Common myeloid progenitor, CD34-positive (primary cell): Measurements from ENCODE around the gene CEP85L.

Experiments
- CTCF ChIA-PET: fragments of 350-600 bp; sonication (Branson Sonifier 250); formaldehyde crosslinking; loops from one replicate; lab custom pipeline; 2021; ENCODE audit warnings: antibody characterized with exemption; lab: Charles Lee
- POLR2A ChIA-PET: fragments of 350-600 bp; sonication (Branson Sonifier 250); formaldehyde crosslinking; loops from one replicate; lab custom pipeline; 2021; ENCODE audit warnings: antibody characterized with exemption; lab: Charles Lee
- DNase-seq, 3 donors: peaks; one replicate each; pipeline versions ENCODE4 v3.0.0 to v3.0.0-alpha.2; 2013
- H3K27ac ChIP-seq, 2 experiments: 1 replicate in 1 of 2; 2 replicates in 1 of 2; pipeline ENCODE4 v1.7.0; 2013; ENCODE audit warnings: inconsistent platforms in 2 of 2, low read length in 2 of 2, mild to moderate bottlenecking in 2 of 2, low read depth in 1 of 2, moderate library complexity in 1 of 2; ENCODE audit not compliant: severe bottlenecking in 2 of 2, insufficient read depth in 1 of 2, poor library complexity in 1 of 2
- H3K27me3 ChIP-seq, 5 experiments: replicated peaks in 2 of 5; 1 replicate in 3 of 5; 2 replicates in 2 of 5; pipeline versions ENCODE4 v1.6.1 to v1.7.0; 2013; ENCODE audit warnings: low read length in 4 of 5, mild to moderate bottlenecking in 2 of 5, moderate library complexity in 2 of 5, inconsistent platforms in 1 of 5; ENCODE audit not compliant: insufficient read depth in 5 of 5, control insufficient read depth in 4 of 5
- H3K36me3 ChIP-seq, 4 experiments: 1 replicate in 2 of 4; 2 replicates in 2 of 4; pipeline versions ENCODE4 v1.6.1 to v1.7.0; 2013; ENCODE audit warnings: low read length in 3 of 4, control low read depth in 1 of 4, mild to moderate bottlenecking in 1 of 4; ENCODE audit not compliant: control insufficient read depth in 4 of 4, insufficient read depth in 4 of 4
- H3K4me1 ChIP-seq, 4 experiments: 1 replicate in 3 of 4; 2 replicates in 1 of 4; pipeline versions ENCODE4 v1.6.1 to v1.7.1; 2013; ENCODE audit warnings: low read length in 3 of 4, mild to moderate bottlenecking in 3 of 4, control low read depth in 1 of 4, inconsistent platforms in 1 of 4, moderate library complexity in 1 of 4; ENCODE audit not compliant: control insufficient read depth in 4 of 4, insufficient read depth in 4 of 4; ENCODE audit errors: control extremely low read depth in 1 of 4
- H3K4me3 ChIP-seq, 7 experiments: 1 replicate in 4 of 7; 2 replicates in 3 of 7; pipeline versions ENCODE4 v1.5.1 to v1.7.0; 2013; ENCODE audit warnings: mild to moderate bottlenecking in 7 of 7, low read length in 6 of 7, moderate library complexity in 6 of 7, inconsistent platforms in 2 of 7, low read depth in 2 of 7, control low read depth in 1 of 7; ENCODE audit not compliant: insufficient read depth in 4 of 7, control insufficient read depth in 1 of 7; ENCODE audit errors: extremely low read depth in 1 of 7
- H3K9me3 ChIP-seq, 5 experiments: 1 replicate in 4 of 5; 2 replicates in 1 of 5; pipeline versions ENCODE4 v1.6.1 to v1.7.1; 2013; ENCODE audit warnings: low read length in 4 of 5, mild to moderate bottlenecking in 2 of 5, inconsistent platforms in 1 of 5, low read depth in 1 of 5, moderate library complexity in 1 of 5; ENCODE audit not compliant: control insufficient read depth in 4 of 5, insufficient read depth in 2 of 5; ENCODE audit errors: control extremely low read depth in 1 of 5
- WGBS: methylation state at CpG from one replicate; pipeline ENCODE4 v1.1.5; 2013; ENCODE audit not compliant: insufficient coverage; 5-methylcytosine and 5-hydroxymethylcytosine counted together

CEP85L gene

DNA sequence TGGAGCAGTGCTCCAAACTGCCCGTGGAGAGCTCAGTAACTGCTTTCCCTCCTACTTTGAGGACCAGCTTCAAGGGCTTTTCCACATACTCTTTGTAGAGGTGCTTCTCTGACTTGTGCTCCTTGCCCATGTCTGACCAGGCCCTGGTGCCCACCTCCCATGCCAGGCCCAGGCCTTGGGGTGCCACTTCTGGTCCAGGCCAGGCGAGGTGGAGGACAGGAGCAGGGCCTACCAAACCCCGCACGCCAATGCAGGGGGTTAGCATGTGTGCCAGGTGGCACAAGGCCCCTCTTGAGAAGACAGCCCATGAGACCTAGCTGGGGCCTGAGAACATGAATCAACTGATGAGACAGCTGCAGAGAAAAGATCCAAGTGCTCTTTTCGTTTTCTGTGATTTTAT lies 150.3 kb downstream of the CEP85L start:
- Histone ChIP-seq H3K9me3 (peaks cover 0 to 24% (median 8%) of the 10 kb centered on the region in 5 experiments), H3K36me3 (peaks cover 9 to 33% (median 14%) of the 10 kb centered on the region in 4 experiments), H3K27me3 (no peaks in the 10 kb centered on the region), H3K27ac (no peak overlapping the region), H3K4me1 (no peaks in the 10 kb centered on the region), H3K4me3 (no peak overlapping the region)
- ChIA-PET CTCF (no interaction called here), POLR2A (no interaction called here)
- WGBS, result 100% methylated on average over 4 of the region's 5 CpGs
- no peak for DNase-seq

DNA sequence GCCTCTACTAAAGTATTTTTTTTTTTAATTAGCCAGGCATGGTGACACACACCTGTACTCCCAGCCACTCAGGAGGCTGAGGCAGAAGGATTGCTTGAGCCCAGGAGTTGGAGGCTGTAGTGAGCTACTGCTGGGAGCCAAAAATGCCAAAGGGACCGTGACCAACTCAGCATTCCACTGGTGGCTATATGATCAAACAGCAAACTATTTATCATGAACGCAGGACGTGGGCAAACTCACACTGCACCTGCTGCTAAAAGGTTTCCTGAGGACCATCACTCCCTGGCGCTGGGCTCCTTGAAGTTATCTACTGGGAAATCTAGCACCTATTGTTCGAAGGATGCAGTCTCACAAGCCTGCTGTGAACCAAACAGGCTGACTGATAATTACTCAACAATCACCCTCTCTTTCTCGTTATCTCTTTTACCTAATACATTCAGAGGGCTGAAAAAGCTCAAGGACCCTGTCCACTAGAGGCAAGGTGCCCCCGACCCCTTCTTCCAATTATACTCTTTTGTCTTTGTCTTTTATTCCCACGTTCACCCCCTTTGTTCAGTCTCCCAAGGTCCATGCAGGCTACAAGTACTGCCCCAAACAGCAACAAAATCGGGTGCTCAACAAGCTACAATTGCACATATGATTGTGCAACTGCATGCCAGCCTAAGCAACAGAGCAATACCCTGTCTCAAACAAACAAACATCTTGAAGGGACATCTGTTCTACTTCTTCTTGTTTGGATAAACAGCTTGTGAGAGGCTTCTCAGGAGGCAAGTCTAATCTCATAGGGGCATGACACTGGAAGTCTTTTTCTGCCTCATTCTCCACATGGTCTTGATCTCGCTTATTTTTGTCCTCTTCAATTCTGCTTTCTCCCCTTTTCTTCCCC lies 151.0 kb downstream of the CEP85L start:
- ChIA-PET CTCF (interaction anchor here (1.1 kb wide), 1 partner anchor 9 kb away, joined by 3 read pairs; no protein-coding TSS in a partner anchor), POLR2A (no interaction called here)
- WGBS, result 96% methylated on average over 10 of the region's 10 CpGs

DNA sequence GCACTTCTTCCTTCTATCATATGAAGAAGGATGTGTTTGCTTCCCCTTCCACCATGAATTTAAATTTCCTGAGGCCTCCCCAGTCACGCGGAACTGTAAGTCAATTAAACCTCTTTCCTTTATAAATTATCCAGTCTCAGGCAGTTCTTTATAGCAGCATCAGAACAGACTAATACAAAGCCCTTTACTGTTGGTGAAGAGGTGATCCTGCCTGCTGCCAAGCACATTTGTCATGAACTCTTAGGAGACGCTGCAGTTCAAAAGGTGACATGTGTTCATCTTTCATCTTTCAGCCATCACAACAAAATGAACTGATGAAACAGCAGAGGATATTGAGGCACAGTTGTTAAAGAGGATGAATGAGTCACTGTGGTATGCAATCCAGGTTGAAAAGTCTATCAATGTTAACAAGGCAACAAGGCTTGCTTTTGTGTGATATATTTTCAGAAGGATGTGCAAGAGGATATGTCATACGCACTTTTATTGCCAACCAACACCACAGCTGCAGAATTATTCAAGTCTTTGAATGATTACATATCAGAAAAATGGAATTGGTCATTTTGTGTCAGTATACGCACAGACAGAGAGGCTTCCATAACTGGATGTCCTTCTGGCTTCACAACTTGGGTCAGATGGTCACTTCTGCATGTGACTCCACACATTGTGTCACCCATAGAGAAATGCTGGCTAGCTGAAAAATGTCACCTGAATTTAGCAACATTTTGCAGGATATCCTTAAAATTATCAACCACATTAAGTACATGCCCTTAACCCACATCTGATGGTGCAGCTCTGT lies 155.7 kb downstream of the CEP85L start:
- CTCF ChIA-PET, result no interaction called here
- Histone ChIP-seq H3K36me3 (peaks cover 8 to 32% (median 15%) of the 10 kb centered on the region in 4 experiments), H3K27ac (no peak overlapping the region), H3K27me3 (no peaks in the 10 kb centered on the region), H3K9me3 (peaks cover 0 to 13% (median 2%) of the 10 kb centered on the region in 5 experiments), H3K4me3 (no peak overlapping the region), H3K4me1 (no peaks in the 10 kb centered on the region)
- POLR2A ChIA-PET, result no interaction called here
- DNase-seq, result no peak
- WGBS, result 100% methylated on average over 1 of the region's 5 CpGs

More for the DNA sequence above, 151.0 kb downstream of the CEP85L start:
- Histone ChIP-seq H3K9me3 (peaks cover 0 to 24% (median 8%) of the 10 kb centered on the region in 5 experiments), H3K36me3 (peaks cover 12 to 39% (median 17%) of the 10 kb centered on the region in 4 experiments), H3K27me3 (no peaks in the 10 kb centered on the region), H3K4me3 (no peak overlapping the region), H3K27ac (no peak overlapping the region), H3K4me1 (no peaks in the 10 kb centered on the region)
- DNase-seq, result no peak

DNA sequence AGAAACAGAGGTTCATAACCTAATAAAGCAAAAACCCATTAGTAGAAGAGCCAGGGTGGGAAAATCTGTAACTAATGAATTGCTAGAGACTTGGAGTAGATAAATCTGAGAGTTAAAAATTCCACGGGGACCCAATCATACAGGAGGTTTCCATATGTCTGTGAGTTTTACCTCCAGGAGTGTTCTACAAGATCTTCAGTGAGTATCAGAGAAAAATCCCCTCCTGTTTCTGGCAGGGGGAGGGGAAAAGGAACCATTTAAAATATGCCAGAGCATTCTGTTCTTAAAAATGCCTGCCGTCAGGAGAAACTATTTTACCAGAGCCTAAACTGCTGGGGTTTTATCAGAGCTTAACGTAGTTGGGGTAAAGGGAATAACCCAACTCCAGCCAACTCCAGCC lies 157.3 kb downstream of the CEP85L start:
- Histone ChIP-seq H3K4me3 (no peak overlapping the region), H3K4me1 (no peaks in the 10 kb centered on the region), H3K36me3 (peaks cover 11 to 42% (median 22%) of the 10 kb centered on the region in 4 experiments), H3K9me3 (peaks cover 0 to 10% (median 5%) of the 10 kb centered on the region in 5 experiments), H3K27ac (no peak overlapping the region), H3K27me3 (no peaks in the 10 kb centered on the region)
- WGBS, result 96% methylated on average over 3 of the region's 3 CpGs
- DNase-seq, result no peak
- POLR2A ChIA-PET, result no interaction called here
- CTCF ChIA-PET, result interaction anchor here (0.7 kb wide), 1 partner anchor 9 kb away, joined by 3 read pairs; no protein-coding TSS in a partner anchor

DNA sequence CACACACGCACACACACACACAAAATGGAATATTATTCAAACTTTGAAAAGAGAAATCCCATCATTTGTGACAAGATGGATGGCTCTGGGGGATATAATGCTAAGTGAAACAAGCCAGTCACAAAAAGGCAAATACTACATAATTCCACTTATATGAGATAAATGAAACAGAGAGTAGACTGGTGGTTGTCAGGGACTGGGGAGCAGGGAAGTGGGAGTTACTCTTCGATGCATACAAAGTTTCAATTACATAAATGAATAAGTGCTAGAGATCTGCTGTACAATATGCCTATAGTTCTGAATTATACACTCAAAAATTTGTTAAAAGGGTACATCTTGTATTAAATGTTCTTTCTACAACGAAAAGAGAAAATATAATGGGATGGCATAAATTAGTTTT lies 161.4 kb downstream of the CEP85L start:
- H3K4me3 ChIP-seq, result no peak overlapping the region
- CTCF ChIA-PET, result no interaction called here
- WGBS, result no CpG with 5 or more reads among the region's 3 CpGs
- peaks cover 17 to 42% (median 30%) of the 10 kb centered on the region in 4 experiments for H3K36me3 ChIP-seq
- no peak for DNase-seq
- H3K27ac ChIP-seq, result no peak overlapping the region
- POLR2A ChIA-PET, result no interaction called here
- no peaks in the 10 kb centered on the region for H3K4me1 ChIP-seq
- H3K9me3 ChIP-seq, result peaks cover 4 to 25% (median 10%) of the 10 kb centered on the region in 5 experiments
- H3K27me3 ChIP-seq, result no peaks in the 10 kb centered on the region

DNA sequence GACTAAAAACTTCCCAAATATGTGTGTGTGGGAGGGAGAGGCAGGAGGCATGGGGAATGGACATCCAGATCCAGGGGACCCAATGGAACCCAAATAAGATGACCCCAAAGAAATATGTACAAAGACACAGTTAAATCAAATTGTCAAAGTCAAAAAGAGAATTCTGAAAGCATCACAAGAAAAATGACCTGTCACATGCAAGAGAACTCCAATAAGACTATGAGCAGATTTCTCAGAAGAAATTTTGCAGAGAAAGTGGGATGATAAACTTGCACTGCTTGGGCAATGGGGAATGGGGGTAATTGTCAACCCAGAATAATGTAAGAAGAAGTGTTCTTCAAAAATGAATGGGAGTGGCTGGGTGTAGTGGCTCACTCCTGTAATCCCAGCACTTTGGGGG lies 162.8 kb downstream of the CEP85L start:
- peaks cover 4 to 25% (median 10%) of the 10 kb centered on the region in 5 experiments for H3K9me3 ChIP-seq
- POLR2A ChIA-PET, result no interaction called here
- no peak overlapping the region for H3K4me3 ChIP-seq
- no peaks in the 10 kb centered on the region for H3K27me3 ChIP-seq
- H3K27ac ChIP-seq, result no peak overlapping the region
- H3K4me1 ChIP-seq, result no peaks in the 10 kb centered on the region
- CTCF ChIA-PET, result interaction anchor here (0.6 kb wide), 1 partner anchor 640 kb away, joined by 3 read pairs; no protein-coding TSS in a partner anchor
- no peak for DNase-seq
- H3K36me3 ChIP-seq, result peaks cover 17 to 37% (median 30%) of the 10 kb centered on the region in 4 experiments
